ENCODE results near the gene SHROOM2.

GRCh38 chrX:9759337-9759736, 26.9 kb upstream of the SHROOM2 start:
- TF ChIP-seq CTCF (IDR thresholded peaks at IDR 0.05 in 2 of 3, conservative IDR thresholded peaks at IDR 0.05 in 1 of 3; ENCODE audit: borderline replicate concordance in 1 of 3, insufficient read depth in 1 of 3, low read depth in 2 of 3, low read length in 2 of 3) (no peak), POLR2AphosphoS5 (IDR thresholded peaks at IDR 0.05; ENCODE audit: low read depth, low read length) (no peak), POLR2A (IDR thresholded peaks at IDR 0.05; ENCODE audit: borderline replicate concordance, extremely low read depth, insufficient read depth, insufficient read length) (no peak), TCF7L2 (IDR thresholded peaks at IDR 0.05; ENCODE audit: borderline replicate concordance, extremely low read depth, insufficient read depth, insufficient read length) (no peak), FOSL1 (IDR thresholded peaks at IDR 0.05; ENCODE audit: low read depth) (no peak)

Measured in HCT116 (cell line).